GM12878 (cell line): ENCODE measurements around the gene VPS54. TPM values are rescaled to one million over a fixed set of nuclear protein-coding genes. Genes with fewer than 3 reads are reported as not detected.
A peak's percentile ranks its signal among the peaks of the same experiment; 100 is the strongest.

Experiments
- ATAC-seq: fragments of 200-7000 bp; cut with Tn5 transposase; 3 replicates; pipeline ENCODE4 v1.9.1; 2020; ENCODE audit warnings: mild to moderate bottlenecking, moderate library complexity
- BruUV-seq: library from RNA; stranded (reverse); fragments of 400-500 nt; replicated peaks from 2 replicates; lab custom pipeline; 2021; lab: Mats Ljungman, UMichigan
- CTCF ChIA-PET: fragments of 300-600 bp; sonication (Branson Sonifier 250); formaldehyde crosslinking; extraction: SDS; loops from one replicate; lab custom pipeline; 2021; ENCODE audit warnings: inconsistent platforms; lab: Yijun Ruan, JAX
- POLR2A ChIA-PET: fragments of 350-600 bp; formaldehyde crosslinking; extraction: SDS; loops from one replicate; lab custom pipeline; 2021; ENCODE audit warnings: inconsistent platforms; lab: Charles Lee
- RAD21 ChIA-PET: fragments of 300-600 bp; sonication (Branson Sonifier 250); formaldehyde crosslinking; loops from one replicate; lab custom pipeline; 2023; ENCODE audit warnings: antibody characterized with exemption; ENCODE audit not compliant: unreplicated experiment; lab: Charles Lee
- SMC1A ChIA-PET: fragments of 300-600 bp; sonication (Branson Sonifier 250); formaldehyde crosslinking; loops from one replicate; lab custom pipeline; 2023; ENCODE audit not compliant: unreplicated experiment, uncharacterized antibody; lab: Charles Lee
- DNase-seq: peaks from one replicate; pipeline ENCODE4 v3.0.0-alpha.2; 2011; ENCODE audit warnings: low read depth, low spot score
- FAIRE-seq: peaks from 3 replicates; lab custom pipeline; 2011; peaks lifted over from hg19 to GRCh38; lab: Jason Lieb, UNC
- H2AFZ ChIP-seq: 2 replicates; pipeline ENCODE4 v1.6.0; 2011; ENCODE audit warnings: low read depth, low read length, control low read depth; ENCODE audit not compliant: control insufficient read depth
- H3K27ac ChIP-seq: 2 replicates; pipeline ENCODE4 v1.5.1; 2011; ENCODE audit warnings: control low read depth; ENCODE audit not compliant: control insufficient read depth, insufficient read depth
- H3K27me3 ChIP-seq, 2 experiments: replicated peaks in 1 of 2; 2 replicates each; pipeline versions ENCODE4 v1.6.0 to v1.6.1; 2011; ENCODE audit warnings: low read length in 1 of 2; ENCODE audit not compliant: control insufficient read depth in 2 of 2, insufficient read depth in 2 of 2
- H3K36me3 ChIP-seq, 2 experiments: 2 replicates each; pipeline ENCODE4 v1.5.1; 2011; ENCODE audit warnings: low read length in 1 of 2; ENCODE audit not compliant: control insufficient read depth in 2 of 2, insufficient read depth in 2 of 2
- H3K4me1 ChIP-seq: 2 replicates; pipeline ENCODE4 v1.6.1; 2011; ENCODE audit warnings: mild to moderate bottlenecking, low read length, moderate library complexity, mixed read lengths; ENCODE audit not compliant: control insufficient read depth, insufficient read depth
- H3K4me2 ChIP-seq: 2 replicates; pipeline ENCODE4 v1.6.0; 2011; ENCODE audit warnings: control low read depth; ENCODE audit not compliant: control insufficient read depth, insufficient read depth
- H3K4me3 ChIP-seq: fragments of 200-600 bp; sonication (generic); 2 replicates; pipeline ENCODE4 v1.5.1; 2016
- H3K79me2 ChIP-seq: 2 replicates; pipeline ENCODE4 v1.6.0; 2011; ENCODE audit warnings: low read length; ENCODE audit not compliant: control insufficient read depth, insufficient read depth
- H3K9ac ChIP-seq: 2 replicates; pipeline ENCODE4 v1.8.0; 2011; ENCODE audit warnings: low read length, control low read depth, mixed read lengths; ENCODE audit not compliant: control insufficient read depth, insufficient read depth
- H3K9me3 ChIP-seq: replicated peaks from 3 replicates; pipeline ENCODE4 v1.5.1; 2011; ENCODE audit warnings: mild to moderate bottlenecking, low read length; ENCODE audit not compliant: control insufficient read depth, insufficient read depth
- H4K20me1 ChIP-seq: 2 replicates; pipeline ENCODE4 v1.6.0; 2011; ENCODE audit not compliant: control insufficient read depth, insufficient read depth
- CTCF ChIP-seq, 3 experiments: IDR thresholded peaks in 2 of 3; conservative IDR thresholded peaks in 1 of 3; 2 replicates each; pipeline ENCODE4 v1.5.1; 2011; ENCODE audit warnings: low read depth in 3 of 3, low read length in 3 of 3, mild to moderate bottlenecking in 3 of 3, control low read depth in 2 of 3, moderate library complexity in 2 of 3, inconsistent platforms in 1 of 3, mixed read lengths in 1 of 3; ENCODE audit not compliant: control insufficient read depth in 2 of 3, insufficient read depth in 1 of 3; ENCODE audit errors: extremely low read depth in 1 of 3
- JUNB ChIP-seq: IDR thresholded peaks from 2 replicates; pipeline ENCODE4 v1.6.1; 2016; ENCODE audit warnings: antibody characterized with exemption, mild to moderate bottlenecking
- MAX ChIP-seq: IDR thresholded peaks from 2 replicates; pipeline ENCODE4 v1.6.1; 2012; ENCODE audit warnings: low read depth, low read length, improper control_type of control experiment
- MYC ChIP-seq: IDR thresholded peaks from 2 replicates; pipeline ENCODE4 v1.6.1; 2011; ENCODE audit warnings: mild to moderate bottlenecking, low read length, moderate library complexity, inconsistent platforms; ENCODE audit not compliant: insufficient read depth, insufficient replicate concordance, insufficient read length, severe bottlenecking
- PAX8 ChIP-seq: fragments of 450-650 bp; IDR thresholded peaks from 2 replicates; pipeline ENCODE4 v1.6.1; 2017; ENCODE audit warnings: mild to moderate bottlenecking, moderate library complexity
- PRDM15 ChIP-seq: fragments of 450-650 bp; formaldehyde crosslinking; IDR thresholded peaks from 2 replicates; pipeline ENCODE4 v1.4.0; 2020; ENCODE audit warnings: mild to moderate bottlenecking, moderate library complexity
- RAD21 ChIP-seq: IDR thresholded peaks from 2 replicates; pipeline ENCODE4 v1.6.1; 2011; ENCODE audit warnings: mild to moderate bottlenecking, low read depth, low read length, moderate library complexity; ENCODE audit not compliant: insufficient read depth
- RBBP5 ChIP-seq: fragments of 200-600 bp; sonication (generic); conservative IDR thresholded peaks from 2 replicates; pipeline ENCODE4 v1.6.1; 2016
- SMC3 ChIP-seq: IDR thresholded peaks from 2 replicates; pipeline ENCODE4 v1.6.1; 2011; ENCODE audit warnings: low read length, improper control_type of control experiment, borderline replicate concordance
- YBX1 ChIP-seq: fragments of 450-650 bp; IDR thresholded peaks from 2 replicates; pipeline ENCODE4 v1.6.1; 2016; ENCODE audit warnings: antibody characterized with exemption
- WGBS: methylation state at CpG from one replicate; pipeline ENCODE4 v1.1.6; 2016; ENCODE audit warnings: low lambda C conversion rate; ENCODE audit not compliant: insufficient replicate concordance, insufficient coverage; ENCODE audit errors: missing lambda C conversion rate; 5-methylcytosine and 5-hydroxymethylcytosine counted together
- in situ Hi-C: fragments of 300-500 bp; cut with MboI; formaldehyde crosslinking; loops from 9 replicates; pipeline ENCODE4 v1.14.3; 2018; ENCODE audit warnings: mixed read lengths
- intact Hi-C: fragments of 100-400 bp; cut with micrococcal nuclease; formaldehyde crosslinking; loops from one replicate; pipeline ENCODE4 v1.14.2; 2022; ENCODE audit not compliant: unreplicated experiment
- polyA plus RNA-seq, 11 experiments: library from polyadenylated mRNA; depleted of rRNA in 4 of 11; unstranded in 6 of 11; stranded (reverse) in 5 of 11; fragments of >200 nt; fragmentation: Nextera tagmentation in 4 of 11; fragmentation: Illumina TruSeq in 1 of 11; extraction: Ambion mirVana in 4 of 11; extraction: Trizol in 1 of 11; gene quantifications; 1 replicate in 1 of 11; 2 replicates in 10 of 11; pipeline versions ENCODE4 v1.2.1 to v1.2.3, GENCODE V29; 2011 to 2016; ENCODE audit warnings: inconsistent platforms in 2 of 11, missing spikeins in 2 of 11, low read depth in 1 of 11
- total RNA-seq, 4 experiments: library from RNA; depleted of rRNA in 3 of 4; stranded (reverse); fragments of >200 nt in 3 of 4; fragmentation: Illumina TruSeq in 1 of 4; extraction: Trizol in 1 of 4; gene quantifications; 2 replicates each; pipeline versions ENCODE4 v1.2.1 to v1.2.3, GENCODE V29; 2013 to 2021

Gene VPS54
- total and polyA plus RNA-seq, 10 of the 15 experiments (the other 5 are each of a cell fraction or from before 2014, with no cell fraction given), result 1.6 to 16.2 (median 9.3) TPM

DNA sequence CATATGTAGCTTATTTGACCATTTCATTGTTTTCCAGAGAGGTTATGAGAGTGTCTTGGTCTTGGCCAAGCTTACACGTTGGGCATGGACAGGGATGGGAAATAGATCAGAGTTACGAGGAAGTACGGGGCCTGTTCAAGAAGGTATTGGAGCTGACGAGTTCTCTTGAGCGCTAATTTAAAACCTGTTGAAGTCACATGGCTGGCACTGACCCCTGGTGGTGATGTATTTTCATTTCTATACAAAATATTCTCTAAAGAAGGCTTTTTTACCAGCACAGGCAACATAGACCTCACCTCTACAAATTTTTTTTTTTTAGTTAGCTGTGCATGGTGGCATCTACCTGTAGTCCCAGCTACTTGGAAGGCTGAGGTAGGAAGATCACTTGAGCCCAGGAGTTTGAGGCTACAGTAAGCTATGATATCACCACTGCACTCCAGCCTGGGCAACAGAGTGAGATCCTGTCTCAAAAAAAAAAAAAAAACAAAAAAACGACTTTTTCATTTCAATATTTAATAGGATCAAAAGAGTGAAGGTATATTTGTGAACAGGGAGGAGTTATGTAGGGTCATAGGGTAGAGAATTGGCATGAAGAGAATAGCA is 157.9 kb downstream of the VPS54 start:
- Histone ChIP-seq H3K9ac (no peak overlapping the region), H3K27ac (no peak overlapping the region), H3K4me2 (no peak overlapping the region), H4K20me1 (no peaks in the 10 kb centered on the region), H3K27me3 (no peaks in the 10 kb centered on the region), H3K79me2 (no peaks in the 10 kb centered on the region; the same call in none of the 2 replicates), H3K36me3 (peaks cover 3 to 12% of the 10 kb centered on the region in 2 experiments; a peak in 2 of 4 replicates), H3K4me1 (no peaks in the 10 kb centered on the region), H3K4me3 (no peak overlapping the region), H3K9me3 (no peaks in the 10 kb centered on the region), H2AFZ (no peak overlapping the region)
- TF ChIP-seq YBX1, result no peak
- TF ChIP-seq RBBP5, result no peak
- TF ChIP-seq MAX, result no peak
- no peak for TF ChIP-seq PAX8
- peak; percentile 68 for TF ChIP-seq SMC3
- TF ChIP-seq PRDM15 (CRISPR knock-in tag), result no peak
- peak; percentile 70 for TF ChIP-seq RAD21
- peak; percentile 42 to 61 (median 49); a peak in 5 of 6 replicates for TF ChIP-seq CTCF (IDR thresholded peaks at IDR 0.05 in 2 of 3, conservative IDR thresholded peaks at IDR 0.05 in 1 of 3; ENCODE audit: control insufficient read depth in 2 of 3, extremely low read depth in 1 of 3, insufficient read depth in 1 of 3, low read depth in 3 of 3, low read length in 3 of 3)
- no peak for TF ChIP-seq JUNB
- no peak for TF ChIP-seq MYC
- ATAC-seq, result peak; percentile 81
- CTCF ChIA-PET, result interaction anchor here (0.6 to 14.9 kb wide), 31 partner anchors 8 to 871 kb away, joined by 3 to 170 read pairs (median 5); partner anchors contain the start of gene UGP2
- in situ Hi-C loops (no loop called here), intact Hi-C loops (loop anchor here (1.0 to 5.0 kb wide), 2 partner anchors 169 to 269 kb away; no protein-coding TSS in a partner anchor)
- SMC1A ChIA-PET, result interaction anchor here (0.6 to 10.2 kb wide), 25 partner anchors 8 to 1124 kb away, joined by 3 to 90 read pairs (median 4); partner anchors contain the start of genes MDH1 and UGP2
- RAD21 ChIA-PET, result interaction anchor here (0.6 to 4.9 kb wide), 14 partner anchors 9 to 292 kb away, joined by 3 to 38 read pairs (median 5); partner anchors contain the start of gene UGP2
- DNase-seq, result no peak
- FAIRE-seq, result peak; percentile 88
- BruUV-seq, result no TSS peak
- WGBS, result 59% methylated on average over 6 of the region's 6 CpGs
- POLR2A ChIA-PET, result interaction anchor here (0.7 to 1.5 kb wide), 3 partner anchors 8 to 271 kb away, joined by 3 to 9 read pairs (median 4); no protein-coding TSS in a partner anchor
